SJSA1 (cell line): ENCODE data around the gene TYW1B. TPM values are rescaled to one million over a fixed set of nuclear protein-coding genes. Genes with fewer than 3 reads are reported as not detected.
"Not testable (repeated sequence)": the region's sequence is repeated elsewhere in the genome, so short reads cannot be mapped to it uniquely, and the experiment has no call there.

Experiments used
- DNase-seq, 2 experiments: peaks; one replicate each; pipeline ENCODE4 v3.0.0-alpha.2; 2015 to 2020; ENCODE audit warnings: low spot score in 2 of 2, low read depth in 1 of 2
- H3K27ac ChIP-seq: fragments of 250-450 bp; sonication (Bioruptor Pico); 2 replicates; pipeline ENCODE4 v1.5.1; 2020; ENCODE audit warnings: mild to moderate bottlenecking, moderate library complexity
- H3K27me3 ChIP-seq: fragments of 250-450 bp; sonication (Bioruptor Pico); replicated peaks from 2 replicates; pipeline ENCODE4 v1.5.1; 2020; ENCODE audit warnings: mild to moderate bottlenecking, moderate library complexity
- H3K36me3 ChIP-seq: fragments of 250-450 bp; sonication (Bioruptor Pico); 2 replicates; pipeline ENCODE4 v1.5.1; 2020; ENCODE audit warnings: mild to moderate bottlenecking
- H3K4me1 ChIP-seq: fragments of 250-450 bp; sonication (Bioruptor Pico); replicated peaks from 2 replicates; pipeline ENCODE4 v1.6.1; 2021; ENCODE audit warnings: mild to moderate bottlenecking
- H3K4me3 ChIP-seq: fragments of 250-450 bp; sonication (Bioruptor Pico); 2 replicates; pipeline ENCODE4 v1.5.1; 2020; ENCODE audit warnings: mild to moderate bottlenecking
- H3K9me3 ChIP-seq: fragments of 250-450 bp; sonication (Bioruptor Pico); replicated peaks from 2 replicates; pipeline ENCODE4 v1.5.1; 2020; ENCODE audit warnings: mild to moderate bottlenecking
- total RNA-seq: library from RNA; depleted of rRNA; stranded (reverse); fragments of >200 nt; shearing (Covaris generic); gene quantifications from 2 replicates; pipeline ENCODE4 v1.2.3, GENCODE V29; 2014; rRNA removed

Gene TYW1B
- 4.5 and 4.6 TPM in 2 replicates for total RNA-seq

GRCh38 chr7:72827839-72828591 is at the start of gene TYW1B:
TYW1B (minus strand) TSS chr7:72828200; CDS start chr7:72828075, 125 bp downstream.
- H3K4me1 ChIP-seq, H3K9me3 ChIP-seq, H3K27me3 ChIP-seq: not testable (repeated sequence)
- H3K27ac ChIP-seq = peak within 1 kb of the TSS; percentile 34
- DNase-seq = peak; percentile 98 to 99
- peak within 1 kb of the TSS; percentile 52 for H3K4me3 ChIP-seq
- peaks cover 11% of the 10 kb centered on the region for H3K36me3 ChIP-seq

DNA sequence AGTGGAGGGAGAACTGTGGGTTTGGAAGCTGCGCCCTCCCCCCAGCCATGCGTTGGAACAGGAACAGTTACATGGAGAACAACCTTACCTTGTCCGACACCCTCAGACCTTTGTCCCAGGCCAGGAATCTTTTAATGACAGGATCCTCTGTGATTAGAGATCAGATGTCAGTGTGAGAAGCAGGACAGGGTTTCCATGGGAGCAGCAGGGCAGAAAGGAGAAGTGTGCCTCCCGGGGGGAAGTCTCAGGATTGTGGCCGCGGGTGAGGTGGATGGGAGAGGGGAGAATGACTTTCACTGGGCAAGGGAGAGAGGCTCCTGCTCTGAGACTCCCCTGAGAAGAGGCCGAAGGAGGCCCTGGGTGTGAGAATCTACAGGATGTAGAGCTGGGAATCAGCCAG is 39.6 kb upstream of the TYW1B start:
- not testable (repeated sequence) for H3K27ac ChIP-seq, DNase-seq, H3K4me3 ChIP-seq, H3K4me1 ChIP-seq, H3K27me3 ChIP-seq, H3K36me3 ChIP-seq, H3K9me3 ChIP-seq

DNA sequence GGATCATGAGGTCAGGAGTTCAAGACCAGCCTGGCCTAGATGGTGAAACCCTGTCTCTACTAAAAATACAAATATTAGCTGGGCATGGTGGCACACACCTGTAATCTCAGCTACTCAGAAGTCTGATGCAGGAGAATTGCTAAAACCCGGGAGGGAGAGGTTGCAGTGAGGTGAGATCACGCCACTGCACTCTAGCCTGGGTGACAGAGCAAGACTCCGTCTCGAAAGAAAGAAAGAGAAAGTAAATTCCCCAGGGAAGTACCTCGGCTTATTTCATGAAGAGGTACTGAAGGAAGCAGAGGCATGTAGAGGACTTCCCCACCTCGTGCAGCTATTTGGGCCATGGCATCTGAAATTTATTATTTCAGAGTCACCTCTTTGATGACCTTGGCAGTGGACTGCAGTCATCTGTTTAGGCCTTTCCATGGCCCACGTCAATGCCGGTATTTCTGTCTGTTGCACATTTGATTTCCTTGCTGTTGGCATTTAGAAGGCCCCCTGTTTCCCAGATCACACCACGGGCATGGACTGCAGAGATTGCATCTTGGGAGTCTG is 30.9 kb upstream of the TYW1B start:
- not testable (repeated sequence) for H3K27me3 ChIP-seq, H3K36me3 ChIP-seq, DNase-seq, H3K4me1 ChIP-seq, H3K27ac ChIP-seq, H3K4me3 ChIP-seq, H3K9me3 ChIP-seq

DNA sequence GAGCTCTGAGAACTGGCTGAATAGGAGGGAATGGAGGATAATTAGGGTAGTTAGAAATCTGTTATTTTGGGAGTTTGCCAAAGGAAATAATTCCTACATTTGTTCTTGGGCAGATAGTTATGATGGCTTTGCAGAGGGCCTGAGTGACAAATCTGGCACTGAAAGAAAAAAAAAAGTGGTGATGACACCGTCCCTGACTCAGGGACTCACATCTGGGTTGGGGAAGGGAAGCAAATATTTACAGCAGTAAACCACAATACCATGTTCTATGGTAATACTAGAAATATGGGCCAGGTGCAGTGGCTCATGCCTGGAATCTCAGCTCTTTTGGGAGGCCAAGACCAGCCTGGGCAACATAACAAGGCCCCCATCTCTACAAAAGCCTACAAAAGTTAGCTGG is 29.9 kb upstream of the TYW1B start:
- not testable (repeated sequence) for H3K4me1 ChIP-seq, H3K27me3 ChIP-seq, H3K36me3 ChIP-seq, H3K4me3 ChIP-seq, DNase-seq, H3K9me3 ChIP-seq, H3K27ac ChIP-seq

- DNase-seq, H3K27me3 ChIP-seq, H3K36me3 ChIP-seq, H3K4me3 ChIP-seq, H3K9me3 ChIP-seq, H3K4me1 ChIP-seq, H3K27ac ChIP-seq: not testable (repeated sequence)
Measured at GRCh38 chr7:72855261-72855660, 27.3 kb upstream of the TYW1B start.

- H3K4me3 ChIP-seq, H3K36me3 ChIP-seq, H3K27me3 ChIP-seq, H3K4me1 ChIP-seq, H3K9me3 ChIP-seq, H3K27ac ChIP-seq, DNase-seq: not testable (repeated sequence)
Measured at GRCh38 chr7:72852937-72853336, 24.9 kb upstream of the TYW1B start.

GRCh38 chr7:72850746-72851145 is 22.7 kb upstream of the TYW1B start:
- H3K4me3 ChIP-seq, H3K27ac ChIP-seq, H3K9me3 ChIP-seq, H3K4me1 ChIP-seq, H3K36me3 ChIP-seq, H3K27me3 ChIP-seq, DNase-seq: not testable (repeated sequence)

- not testable (repeated sequence) for H3K36me3 ChIP-seq, H3K4me1 ChIP-seq, H3K9me3 ChIP-seq, H3K27me3 ChIP-seq, H3K27ac ChIP-seq, DNase-seq, H3K4me3 ChIP-seq
Measured at GRCh38 chr7:72844146-72844545, 16.1 kb upstream of the TYW1B start.

- H3K27ac ChIP-seq, H3K4me1 ChIP-seq, H3K9me3 ChIP-seq, H3K27me3 ChIP-seq, DNase-seq, H3K36me3 ChIP-seq, H3K4me3 ChIP-seq: not testable (repeated sequence)
Measured at GRCh38 chr7:72843166-72843565, 15.2 kb upstream of the TYW1B start.

DNA sequence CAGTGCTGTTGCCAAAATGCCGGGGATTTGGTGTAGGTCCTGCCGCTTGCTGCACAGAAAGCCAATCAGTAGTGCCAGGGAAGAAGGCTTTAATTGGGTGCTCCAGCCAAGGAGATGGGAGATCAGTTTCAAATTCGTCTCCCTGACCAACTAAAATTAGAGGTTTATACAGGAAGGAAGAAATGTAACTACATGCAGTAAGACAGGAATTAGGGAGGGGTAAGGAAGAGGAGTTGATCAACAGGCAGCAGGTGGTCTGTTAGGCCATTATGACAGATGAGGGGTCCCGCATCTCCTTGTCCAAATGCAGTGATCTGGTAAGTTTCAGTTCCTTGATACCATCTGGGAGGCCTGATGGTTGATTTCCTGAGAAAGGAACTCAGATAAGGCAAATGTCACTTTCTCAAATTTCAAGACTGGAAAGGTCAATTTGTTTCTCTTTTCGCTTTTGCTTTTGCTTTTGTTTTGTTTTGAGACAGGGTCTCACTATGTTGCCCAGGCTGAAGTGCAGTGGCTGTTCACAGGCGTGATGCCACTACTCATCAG is 13.0 kb upstream of the TYW1B start:
- H3K27ac ChIP-seq, H3K27me3 ChIP-seq, H3K9me3 ChIP-seq, H3K4me1 ChIP-seq, H3K4me3 ChIP-seq, DNase-seq: not testable (repeated sequence)
- H3K36me3 ChIP-seq = peaks cover 12% of the 10 kb centered on the region

DNA sequence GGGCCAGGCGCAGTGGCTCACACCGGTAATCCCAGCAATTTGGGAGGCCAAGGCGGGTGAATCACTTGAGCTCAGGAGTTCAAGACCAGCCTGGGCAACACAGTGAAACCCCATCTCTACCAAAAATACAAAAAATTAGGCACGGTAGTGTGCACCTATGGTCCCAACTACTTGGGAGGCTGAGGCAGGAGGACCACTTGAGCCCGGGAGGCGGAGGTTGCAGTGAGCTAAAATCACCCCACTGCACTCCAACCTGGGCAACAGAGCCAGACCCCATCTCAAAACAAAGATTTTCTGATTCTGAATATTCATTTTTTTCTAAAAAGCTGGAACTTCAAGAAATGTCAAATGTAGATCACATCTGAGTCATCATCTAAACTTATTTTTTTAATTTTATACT is 10.3 kb upstream of the TYW1B start:
- not testable (repeated sequence) for H3K4me3 ChIP-seq, H3K9me3 ChIP-seq, H3K4me1 ChIP-seq, DNase-seq, H3K27me3 ChIP-seq, H3K27ac ChIP-seq
- peaks cover 15% of the 10 kb centered on the region for H3K36me3 ChIP-seq

GRCh38 chr7:72837291-72837690 is 9.3 kb upstream of the TYW1B start:
- H3K27me3 ChIP-seq, H3K4me1 ChIP-seq, H3K27ac ChIP-seq, DNase-seq, H3K9me3 ChIP-seq, H3K4me3 ChIP-seq: not testable (repeated sequence)
- H3K36me3 ChIP-seq = peaks cover 20% of the 10 kb centered on the region

GRCh38 chr7:72830567-72830966 is 2.6 kb upstream of the TYW1B start:
- not testable (repeated sequence) for H3K4me1 ChIP-seq

DNA sequence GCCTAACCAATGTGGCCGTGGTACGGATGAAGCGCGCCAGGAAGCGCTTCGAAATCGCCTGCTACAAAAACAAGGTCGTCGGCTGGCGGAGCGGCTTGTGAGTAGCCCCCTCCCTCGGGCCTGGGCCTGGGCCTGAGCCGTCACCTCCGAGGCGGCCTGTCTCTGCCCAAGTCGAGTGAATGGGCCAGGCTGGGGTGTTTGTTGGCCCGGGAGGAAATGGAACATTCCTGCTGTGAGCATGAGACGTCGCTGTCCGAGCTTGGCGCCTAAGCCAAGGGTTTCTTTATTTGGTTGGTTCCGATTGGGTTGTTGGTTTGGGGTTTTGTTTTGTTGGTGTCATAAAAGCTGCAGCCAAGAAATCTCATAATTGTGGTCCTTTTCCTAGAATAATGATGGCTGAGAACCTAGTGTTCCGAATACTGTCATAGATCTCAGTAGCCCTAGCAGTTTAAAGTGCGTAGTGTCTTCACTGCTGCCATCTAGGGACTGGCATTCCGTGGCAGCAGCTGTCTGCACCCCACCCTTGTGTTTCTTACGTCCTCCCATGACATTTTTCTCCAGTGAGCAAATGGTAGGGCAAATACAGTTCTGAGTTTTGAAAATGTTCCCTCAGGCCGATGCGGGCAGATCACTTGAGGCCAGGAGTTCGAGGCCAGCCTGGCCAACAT is 1.8 kb upstream of the TYW1B start:
- Histone ChIP-seq H3K36me3 (peaks cover 17% of the 10 kb centered on the region), H3K4me3 (peak overlapping the region; percentile 48), H3K27ac (peak overlapping the region; percentile 84)
- not testable (repeated sequence) for H3K4me1 ChIP-seq, H3K9me3 ChIP-seq, H3K27me3 ChIP-seq
- DNase-seq = peak; percentile 78 to 85

More at GRCh38 chr7:72830567-72830966, 2.6 kb upstream of the TYW1B start:
- peak overlapping the region; percentile 48 for H3K4me3 ChIP-seq
- H3K27ac ChIP-seq = peak overlapping the region; percentile 84
- H3K9me3 ChIP-seq, H3K27me3 ChIP-seq, DNase-seq: not testable (repeated sequence)
- H3K36me3 ChIP-seq = peaks cover 17% of the 10 kb centered on the region
